ENCODE data around the gene RUNX3.
A peak's percentile ranks its signal among the peaks of the same experiment; 100 is the strongest.

RUNX3 gene

GRCh38 chr1:24915816-24916602, 14.1 kb downstream of the RUNX3 start:
- H3K18ac ChIP-seq (ENCODE audit: low read length) = peak overlapping the region; percentile 66
- WGBS, 2 donors (ENCODE audit: extremely low coverage in 2 of 2, insufficient read length in 2 of 2, insufficient replicate concordance in 1 of 2) = no CpG with 5 or more reads among the region's 21 CpGs
- peak overlapping the region; percentile 33 for H2BK120ac ChIP-seq (ENCODE audit: low read depth, low read length)
- no peak overlapping the region for H2BK5ac ChIP-seq (ENCODE audit: low read length)
- H2BK12ac ChIP-seq (ENCODE audit: low read length) = no peak overlapping the region
- no peak overlapping the region for H4K91ac ChIP-seq (ENCODE audit: low read depth, low read length, poor library complexity)
- H3K4me3 ChIP-seq (ENCODE audit: low read length in 2 of 2) = no peak overlapping the region
- H3K79me1 ChIP-seq (ENCODE audit: low read depth, low read length) = no peaks in the 10 kb centered on the region
- H2AK5ac ChIP-seq (ENCODE audit: low read depth, low read length) = no peak overlapping the region
- H3K36me3 ChIP-seq (replicated peaks in 1 of 2; ENCODE audit: control insufficient read depth in 2 of 2, insufficient read depth in 2 of 2, low read length in 2 of 2) = no peaks in the 10 kb centered on the region
- H3K9ac ChIP-seq (ENCODE audit: low read depth, low read length, poor library complexity) = no peak overlapping the region
- no peaks in the 10 kb centered on the region for H3K9me3 ChIP-seq (replicated peaks in 1 of 2; ENCODE audit: control insufficient read depth in 2 of 2, insufficient read depth in 1 of 2, low read depth in 1 of 2, low read length in 2 of 2)
- no peak overlapping the region for H2AFZ ChIP-seq (ENCODE audit: low read length)
- H3K4me1 ChIP-seq (ENCODE audit: control insufficient read depth in 2 of 2, insufficient read depth in 1 of 2, low read depth in 1 of 2, low read length in 2 of 2) = peaks cover 0 to 8% of the 10 kb centered on the region in 2 donors
- no peak overlapping the region for H3K4ac ChIP-seq (ENCODE audit: low read length)
- H3K23ac ChIP-seq (ENCODE audit: low read depth, low read length, poor library complexity) = peak overlapping the region; percentile 29
- H3K27ac ChIP-seq (replicated peaks; ENCODE audit: low read length) = no peak overlapping the region
- no peak for DNase-seq (ENCODE audit: low spot score)
- H2BK15ac ChIP-seq (ENCODE audit: low read length) = peak overlapping the region; percentile 53
- H3K27me3 ChIP-seq (ENCODE audit: control insufficient read depth in 3 of 3, insufficient read depth in 3 of 3, low read depth in 1 of 3, low read length in 3 of 3) = peaks cover 0 to 90% (median 0%) of the 10 kb centered on the region in 3 experiments
- no peak overlapping the region for H3K4me2 ChIP-seq (ENCODE audit: insufficient read depth, low read length, poor library complexity, severe bottlenecking)
- H3K14ac ChIP-seq (ENCODE audit: low read length) = peak overlapping the region; percentile 66
- H4K8ac ChIP-seq (ENCODE audit: low read depth, low read length) = no peak overlapping the region

- Histone ChIP-seq H3K9ac (ENCODE audit: low read depth, low read length, poor library complexity) (no peak overlapping the region), H3K18ac (ENCODE audit: low read length) (peak overlapping the region; percentile 86), H3K4me2 (ENCODE audit: insufficient read depth, low read length, poor library complexity, severe bottlenecking) (no peak overlapping the region), H3K4ac (ENCODE audit: low read length) (no peak overlapping the region), H4K8ac (ENCODE audit: low read depth, low read length) (no peak overlapping the region), H3K27me3 (ENCODE audit: control insufficient read depth in 3 of 3, insufficient read depth in 3 of 3, low read depth in 1 of 3, low read length in 3 of 3) (peaks cover 0 to 83% (median 0%) of the 10 kb centered on the region in 3 experiments), H3K14ac (ENCODE audit: low read length) (no peak overlapping the region), H2AFZ (ENCODE audit: low read length) (no peak overlapping the region), H3K36me3 (replicated peaks in 1 of 2; ENCODE audit: control insufficient read depth in 2 of 2, insufficient read depth in 2 of 2, low read length in 2 of 2) (no peaks in the 10 kb centered on the region), H2BK5ac (ENCODE audit: low read length) (peak overlapping the region; percentile 8), H2AK5ac (ENCODE audit: low read depth, low read length) (peak overlapping the region; percentile 78), H3K9me3 (replicated peaks in 1 of 2; ENCODE audit: control insufficient read depth in 2 of 2, insufficient read depth in 1 of 2, low read depth in 1 of 2, low read length in 2 of 2) (no peaks in the 10 kb centered on the region), H3K27ac (replicated peaks; ENCODE audit: low read length) (no peak overlapping the region), H3K4me1 (ENCODE audit: control insufficient read depth in 2 of 2, insufficient read depth in 1 of 2, low read depth in 1 of 2, low read length in 2 of 2) (peaks cover 0 to 8% of the 10 kb centered on the region in 2 donors), H4K91ac (ENCODE audit: low read depth, low read length, poor library complexity) (no peak overlapping the region), H3K4me3 (ENCODE audit: low read length in 2 of 2) (no peak overlapping the region), H2BK120ac (ENCODE audit: low read depth, low read length) (peak overlapping the region; percentile 11), H2BK15ac (ENCODE audit: low read length) (peak overlapping the region; percentile 59), H3K23ac (ENCODE audit: low read depth, low read length, poor library complexity) (peak overlapping the region; percentile 58), H2BK12ac (ENCODE audit: low read length) (no peak overlapping the region), H3K79me1 (ENCODE audit: low read depth, low read length) (no peaks in the 10 kb centered on the region)
- no peak for DNase-seq (ENCODE audit: low spot score)
- WGBS, 2 donors (ENCODE audit: extremely low coverage in 2 of 2, insufficient read length in 2 of 2, insufficient replicate concordance in 1 of 2) = no CpG with 5 or more reads among the region's 33 CpGs
Observed at GRCh38 chr1:24914226-24915069, 15.6 kb downstream of the RUNX3 start.

DNA sequence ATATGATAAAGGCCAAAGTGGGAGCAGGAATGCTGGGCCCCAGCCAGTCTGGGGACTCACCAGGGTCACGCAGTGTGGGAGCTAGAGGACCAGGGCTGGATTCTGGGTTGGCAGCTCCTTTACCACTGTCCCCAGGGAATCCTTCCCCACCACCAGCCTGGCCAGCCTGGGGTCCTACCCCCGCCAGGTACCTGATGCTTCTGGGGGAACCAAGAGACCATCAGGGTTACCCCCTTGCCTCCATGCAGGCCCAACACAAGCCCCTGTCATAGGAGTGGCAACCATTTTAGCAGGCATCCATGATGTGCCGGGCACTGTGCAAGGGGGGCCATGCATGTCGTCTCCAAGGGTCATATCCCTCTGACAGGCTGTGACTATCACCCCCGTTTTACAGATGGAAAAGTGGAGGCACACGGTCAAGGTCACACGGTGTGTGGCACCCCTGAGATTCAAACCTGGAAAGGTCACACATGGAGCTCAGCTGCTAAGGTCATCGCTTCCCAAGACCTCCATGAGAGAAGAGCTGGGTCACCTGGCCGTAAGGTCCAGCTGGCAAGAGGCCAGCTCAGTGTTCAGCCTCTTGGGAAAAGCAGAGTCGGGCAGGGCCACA, 16.4 kb downstream of the RUNX3 start:
- H3K4me1 ChIP-seq (ENCODE audit: control insufficient read depth in 2 of 2, insufficient read depth in 1 of 2, low read depth in 1 of 2, low read length in 2 of 2) = peaks cover 0 to 8% of the 10 kb centered on the region in 2 donors
- no peak overlapping the region for H3K4ac ChIP-seq (ENCODE audit: low read length)
- no peak overlapping the region for H2AFZ ChIP-seq (ENCODE audit: low read length)
- H2BK15ac ChIP-seq (ENCODE audit: low read length) = peak overlapping the region; percentile 59
- peak overlapping the region; percentile 86 for H3K18ac ChIP-seq (ENCODE audit: low read length)
- no peaks in the 10 kb centered on the region for H3K79me1 ChIP-seq (ENCODE audit: low read depth, low read length)
- H3K23ac ChIP-seq (ENCODE audit: low read depth, low read length, poor library complexity) = peak overlapping the region; percentile 58
- H3K14ac ChIP-seq (ENCODE audit: low read length) = no peak overlapping the region
- no peak overlapping the region for H3K4me3 ChIP-seq (ENCODE audit: low read length in 2 of 2)
- H3K4me2 ChIP-seq (ENCODE audit: insufficient read depth, low read length, poor library complexity, severe bottlenecking) = no peak overlapping the region
- H4K91ac ChIP-seq (ENCODE audit: low read depth, low read length, poor library complexity) = no peak overlapping the region
- no CpG with 5 or more reads among the region's 10 CpGs for WGBS, 2 donors (ENCODE audit: extremely low coverage in 2 of 2, insufficient read length in 2 of 2, insufficient replicate concordance in 1 of 2)
- no peaks in the 10 kb centered on the region for H3K36me3 ChIP-seq (replicated peaks in 1 of 2; ENCODE audit: control insufficient read depth in 2 of 2, insufficient read depth in 2 of 2, low read length in 2 of 2)
- no peak overlapping the region for H3K27ac ChIP-seq (replicated peaks; ENCODE audit: low read length)
- H4K8ac ChIP-seq (ENCODE audit: low read depth, low read length) = no peak overlapping the region
- H3K27me3 ChIP-seq (ENCODE audit: control insufficient read depth in 3 of 3, insufficient read depth in 3 of 3, low read depth in 1 of 3, low read length in 3 of 3) = peaks cover 0 to 75% (median 0%) of the 10 kb centered on the region in 3 experiments
- peak overlapping the region; percentile 11 for H2BK120ac ChIP-seq (ENCODE audit: low read depth, low read length)
- no peaks in the 10 kb centered on the region for H3K9me3 ChIP-seq (replicated peaks in 1 of 2; ENCODE audit: control insufficient read depth in 2 of 2, insufficient read depth in 1 of 2, low read depth in 1 of 2, low read length in 2 of 2)
- H3K9ac ChIP-seq (ENCODE audit: low read depth, low read length, poor library complexity) = no peak overlapping the region
- H2BK5ac ChIP-seq (ENCODE audit: low read length) = peak overlapping the region; percentile 8
- H2BK12ac ChIP-seq (ENCODE audit: low read length) = no peak overlapping the region
- no peak for DNase-seq (ENCODE audit: low spot score)
- peak overlapping the region; percentile 78 for H2AK5ac ChIP-seq (ENCODE audit: low read depth, low read length)

DNA sequence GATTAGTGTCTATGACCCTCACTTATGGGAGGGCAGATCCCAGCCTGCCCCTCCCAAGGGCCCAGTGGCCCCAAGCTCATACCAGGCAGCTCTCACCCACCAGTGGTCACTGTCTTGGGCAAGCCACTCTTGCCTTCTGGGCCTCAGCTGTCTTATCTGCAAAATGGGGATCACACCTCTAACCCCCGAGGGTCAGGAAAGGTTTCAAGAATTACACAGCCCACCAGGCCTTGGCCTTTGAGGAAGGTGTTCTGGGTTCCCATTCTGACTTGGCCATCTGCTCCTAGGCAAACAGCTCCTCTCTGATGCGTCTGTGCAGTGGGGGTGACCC, 16.8 kb downstream of the RUNX3 start:
- no peak overlapping the region for H3K27ac ChIP-seq (replicated peaks; ENCODE audit: low read length)
- H3K9me3 ChIP-seq (replicated peaks in 1 of 2; ENCODE audit: control insufficient read depth in 2 of 2, insufficient read depth in 1 of 2, low read depth in 1 of 2, low read length in 2 of 2) = no peaks in the 10 kb centered on the region
- H4K8ac ChIP-seq (ENCODE audit: low read depth, low read length) = no peak overlapping the region
- H2BK12ac ChIP-seq (ENCODE audit: low read length) = no peak overlapping the region
- H3K23ac ChIP-seq (ENCODE audit: low read depth, low read length, poor library complexity) = no peak overlapping the region
- no peak overlapping the region for H3K18ac ChIP-seq (ENCODE audit: low read length)
- no peaks in the 10 kb centered on the region for H3K79me1 ChIP-seq (ENCODE audit: low read depth, low read length)
- H2BK5ac ChIP-seq (ENCODE audit: low read length) = no peak overlapping the region
- H3K9ac ChIP-seq (ENCODE audit: low read depth, low read length, poor library complexity) = no peak overlapping the region
- H3K4me3 ChIP-seq (ENCODE audit: low read length in 2 of 2) = no peak overlapping the region
- peaks cover 0 to 71% (median 0%) of the 10 kb centered on the region in 3 experiments for H3K27me3 ChIP-seq (ENCODE audit: control insufficient read depth in 3 of 3, insufficient read depth in 3 of 3, low read depth in 1 of 3, low read length in 3 of 3)
- no peak overlapping the region for H4K91ac ChIP-seq (ENCODE audit: low read depth, low read length, poor library complexity)
- H3K4ac ChIP-seq (ENCODE audit: low read length) = no peak overlapping the region
- no peak overlapping the region for H2BK120ac ChIP-seq (ENCODE audit: low read depth, low read length)
- H2AFZ ChIP-seq (ENCODE audit: low read length) = no peak overlapping the region
- H3K14ac ChIP-seq (ENCODE audit: low read length) = no peak overlapping the region
- no peak for DNase-seq (ENCODE audit: low spot score)
- H2BK15ac ChIP-seq (ENCODE audit: low read length) = peak overlapping the region; percentile 35
- H3K4me2 ChIP-seq (ENCODE audit: insufficient read depth, low read length, poor library complexity, severe bottlenecking) = no peak overlapping the region
- H3K36me3 ChIP-seq (replicated peaks in 1 of 2; ENCODE audit: control insufficient read depth in 2 of 2, insufficient read depth in 2 of 2, low read length in 2 of 2) = no peaks in the 10 kb centered on the region
- H2AK5ac ChIP-seq (ENCODE audit: low read depth, low read length) = peak overlapping the region; percentile 78
- H3K4me1 ChIP-seq (ENCODE audit: control insufficient read depth in 2 of 2, insufficient read depth in 1 of 2, low read depth in 1 of 2, low read length in 2 of 2) = peaks cover 0 to 6% of the 10 kb centered on the region in 2 donors
- WGBS, 2 donors (ENCODE audit: extremely low coverage in 2 of 2, insufficient read length in 2 of 2, insufficient replicate concordance in 1 of 2) = no CpG with 5 or more reads among the region's 2 CpGs
